HG02759 (cell line): ENCODE results near the gene NAA50.

Source experiments
- ATAC-seq: cut with Tn5 transposase; IDR thresholded peaks from one replicate; pipeline ENCODE4 v1.9.1; 2021; ENCODE audit warnings: mild to moderate bottlenecking, moderate library complexity; ENCODE audit not compliant: unreplicated experiment

NAA50 gene

GRCh38 chr3:113745756-113746547 is at the start of gene NAA50:
Gene NAA50 (minus strand): TSS chr3:113746249. CDS start chr3:113745949, 300 bp downstream.
- ATAC-seq: peak; percentile 52

GRCh38 chr3:113795693-113796092 is 49.6 kb upstream of the NAA50 start:
- no peak for ATAC-seq

DNA sequence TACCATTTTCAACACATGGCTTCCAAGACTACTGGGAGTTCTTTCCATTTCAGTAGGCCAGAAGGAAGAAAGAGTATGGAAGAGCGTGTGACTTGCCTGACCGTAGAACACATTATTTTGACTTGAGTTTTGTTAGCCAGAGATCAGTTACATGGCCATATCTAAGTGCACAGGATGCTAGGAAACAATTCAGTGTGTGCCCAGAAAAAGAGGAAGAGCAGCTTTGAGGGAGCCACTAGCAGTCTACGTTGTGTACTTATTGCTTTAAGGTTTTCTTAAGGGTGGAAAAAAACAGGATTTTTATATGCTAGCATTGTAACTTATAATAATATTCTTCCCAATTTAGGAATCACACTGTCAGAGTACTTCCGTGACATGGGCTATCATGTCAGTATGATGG is 48.5 kb upstream of the NAA50 start:
- no peak for ATAC-seq

DNA sequence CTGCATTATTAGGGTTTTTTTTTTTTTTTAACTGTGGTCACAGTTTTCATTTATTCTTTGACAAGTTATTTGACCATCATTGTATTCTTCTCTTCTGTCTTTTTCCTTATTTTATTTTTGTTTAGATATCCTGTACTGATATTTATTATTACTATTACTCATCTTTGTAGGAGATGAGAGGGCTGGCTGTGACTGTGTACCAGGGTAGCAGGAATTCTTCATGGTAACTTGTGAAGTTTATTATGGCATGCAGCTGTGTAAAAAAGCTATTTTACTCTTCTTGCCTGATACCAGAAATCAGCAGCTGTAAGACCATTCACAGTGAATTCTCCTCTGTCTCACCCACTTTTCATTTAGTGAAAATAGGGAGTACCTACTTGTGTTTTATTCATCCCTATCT is 45.3 kb upstream of the NAA50 start:
- no peak for ATAC-seq

DNA sequence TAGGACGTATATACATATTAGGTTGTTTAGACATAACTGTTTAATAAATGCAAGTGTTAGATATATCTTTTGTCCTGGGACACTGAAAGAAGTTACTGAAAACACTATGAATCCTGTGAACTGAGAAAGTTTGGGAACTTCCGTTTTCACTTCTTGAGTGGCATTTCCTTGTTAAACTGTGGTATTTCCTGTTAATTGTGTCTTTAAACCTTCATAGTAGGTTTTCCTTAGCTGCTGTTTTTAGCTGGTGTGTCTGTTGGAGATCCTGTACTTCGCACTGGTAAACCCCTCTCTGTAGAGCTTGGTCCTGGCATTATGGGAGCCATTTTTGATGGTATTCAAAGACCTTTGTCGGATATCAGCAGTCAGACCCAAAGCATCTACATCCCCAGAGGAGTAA is 37.9 kb upstream of the NAA50 start:
- no peak for ATAC-seq

GRCh38 chr3:113783463-113783862 is 37.4 kb upstream of the NAA50 start:
- peak; percentile 64 for ATAC-seq

DNA sequence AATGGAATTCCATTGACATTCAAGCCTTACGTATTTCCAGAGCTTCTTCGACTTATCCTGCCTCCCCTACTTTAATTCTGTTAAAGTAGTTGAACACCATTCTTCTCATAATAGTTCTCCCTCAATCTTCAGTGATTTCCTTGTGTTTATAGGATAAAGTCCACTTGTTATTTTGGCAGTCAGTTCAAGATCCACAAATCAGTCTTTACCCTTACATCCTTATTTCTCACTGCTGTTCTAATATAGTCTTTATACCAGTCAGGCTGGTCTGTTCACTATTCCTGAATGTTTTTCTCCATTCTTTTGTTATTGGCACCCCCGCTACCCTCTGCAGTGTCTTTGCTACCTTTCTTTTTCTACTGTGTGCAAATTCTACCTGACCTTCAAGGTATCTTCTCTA is 30.5 kb upstream of the NAA50 start:
- ATAC-seq: no peak

DNA sequence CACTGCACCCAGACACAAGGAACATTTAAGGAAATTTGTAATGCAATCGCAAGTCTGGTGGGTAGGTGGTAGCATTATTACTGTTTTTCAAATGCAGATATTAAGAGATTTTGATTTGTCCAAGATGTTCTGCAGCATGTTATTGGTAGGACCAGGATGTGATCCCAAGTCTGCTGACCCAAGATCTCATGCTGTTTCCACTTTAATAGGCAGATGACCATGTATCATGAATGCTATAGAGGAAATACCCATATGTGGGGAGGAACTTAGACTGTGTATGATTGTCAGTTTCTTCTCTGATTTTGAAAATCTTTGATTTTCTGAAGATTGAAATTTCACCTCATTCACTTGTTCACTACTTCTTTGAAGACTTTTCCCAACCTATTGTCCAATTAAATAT is 29.5 kb upstream of the NAA50 start:
- no peak for ATAC-seq

DNA sequence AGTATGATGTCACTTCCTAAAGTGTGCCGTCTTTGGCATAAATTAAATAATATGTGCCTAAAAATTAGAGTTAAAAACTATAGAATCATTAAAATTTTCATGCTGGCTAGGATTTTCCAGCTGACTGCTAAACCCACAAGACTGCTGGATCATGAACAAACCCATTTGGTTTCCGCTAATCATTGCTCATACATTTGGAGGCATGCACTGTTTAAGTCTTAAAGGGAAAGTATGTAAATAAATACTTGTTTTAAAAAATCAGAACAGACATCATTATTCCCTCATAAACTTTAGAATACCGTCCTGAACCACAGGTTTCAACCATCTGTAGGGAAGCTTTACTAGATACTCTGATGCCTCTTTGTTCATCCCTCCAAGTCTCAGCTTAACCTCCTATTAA is 27.3 kb upstream of the NAA50 start:
- no peak for ATAC-seq

DNA sequence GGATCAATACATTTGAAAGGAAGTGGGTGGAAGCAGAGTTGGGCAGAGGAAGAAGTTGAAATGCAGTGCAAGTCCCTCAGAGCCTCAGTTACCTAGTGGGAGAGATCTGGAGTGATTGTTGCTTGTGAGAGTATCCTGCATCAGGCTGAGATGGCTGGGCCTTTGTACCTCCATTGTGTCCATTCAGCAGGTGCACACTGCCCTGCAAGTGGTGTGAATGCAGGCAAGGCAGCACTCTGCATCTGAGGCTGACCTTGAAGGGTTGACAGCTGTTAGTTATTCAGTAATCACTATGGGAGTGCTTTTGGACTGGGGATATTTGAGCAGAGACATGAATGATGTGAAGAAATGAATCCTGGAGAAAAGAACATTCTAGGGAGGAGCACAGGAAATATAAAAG is 25.9 kb upstream of the NAA50 start:
- no peak for ATAC-seq

- ATAC-seq: peak; percentile 75
These were observed 23.5 kb upstream of the NAA50 start for GRCh38 chr3:113769551-113769950.

DNA sequence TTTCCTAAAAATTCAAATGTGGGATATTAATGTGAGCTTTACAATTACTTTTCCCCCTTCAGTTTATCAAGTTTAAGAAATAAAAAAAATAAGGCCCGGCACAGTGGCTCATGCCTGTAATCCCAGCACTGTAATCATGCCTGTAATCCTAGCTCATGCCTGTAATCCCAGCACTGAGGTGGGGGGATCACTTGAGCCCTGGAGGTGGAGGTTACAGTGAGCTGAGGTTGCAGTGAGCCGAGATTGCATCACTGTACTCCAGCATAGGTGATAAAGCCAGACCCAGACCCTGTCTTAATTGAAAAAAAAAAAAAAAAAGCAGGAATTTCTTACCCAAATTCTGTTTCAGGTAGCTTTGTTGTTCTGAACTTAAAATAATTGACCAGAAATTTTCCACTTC is 18.6 kb upstream of the NAA50 start:
- ATAC-seq: no peak

- ATAC-seq: no peak
These were observed 12.5 kb upstream of the NAA50 start for GRCh38 chr3:113758389-113759024.

DNA sequence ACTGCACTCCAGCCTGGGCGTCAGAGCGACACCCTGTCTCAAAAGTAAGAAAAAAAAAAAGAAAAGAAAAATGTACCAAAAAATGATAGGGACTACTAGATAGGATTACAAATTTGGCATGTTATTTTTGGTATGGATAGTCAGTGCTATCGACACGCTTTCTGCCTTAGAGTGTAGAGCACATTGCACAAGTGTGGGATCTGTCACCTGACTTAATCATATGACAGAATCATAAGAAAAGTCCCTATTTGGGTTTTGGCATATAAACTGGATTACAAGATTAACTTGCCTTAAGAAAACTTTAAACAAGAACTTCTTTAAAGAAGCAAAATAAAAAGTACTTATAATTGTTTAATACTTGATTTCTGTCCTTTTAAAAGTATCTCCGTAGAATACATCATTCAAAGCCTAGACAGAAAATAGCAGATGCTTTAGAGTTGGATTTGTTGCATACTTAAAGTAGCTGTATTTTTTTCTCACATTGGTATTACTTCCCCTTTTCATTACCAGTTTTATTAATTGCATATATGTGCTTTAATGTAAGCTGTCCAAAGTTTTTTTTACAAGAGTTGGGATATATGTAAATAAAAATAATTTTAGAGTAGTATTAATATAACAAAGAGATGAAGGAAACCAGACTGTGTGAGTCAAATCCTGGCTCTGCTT is 8.6 kb upstream of the NAA50 start:
- ATAC-seq: no peak

DNA sequence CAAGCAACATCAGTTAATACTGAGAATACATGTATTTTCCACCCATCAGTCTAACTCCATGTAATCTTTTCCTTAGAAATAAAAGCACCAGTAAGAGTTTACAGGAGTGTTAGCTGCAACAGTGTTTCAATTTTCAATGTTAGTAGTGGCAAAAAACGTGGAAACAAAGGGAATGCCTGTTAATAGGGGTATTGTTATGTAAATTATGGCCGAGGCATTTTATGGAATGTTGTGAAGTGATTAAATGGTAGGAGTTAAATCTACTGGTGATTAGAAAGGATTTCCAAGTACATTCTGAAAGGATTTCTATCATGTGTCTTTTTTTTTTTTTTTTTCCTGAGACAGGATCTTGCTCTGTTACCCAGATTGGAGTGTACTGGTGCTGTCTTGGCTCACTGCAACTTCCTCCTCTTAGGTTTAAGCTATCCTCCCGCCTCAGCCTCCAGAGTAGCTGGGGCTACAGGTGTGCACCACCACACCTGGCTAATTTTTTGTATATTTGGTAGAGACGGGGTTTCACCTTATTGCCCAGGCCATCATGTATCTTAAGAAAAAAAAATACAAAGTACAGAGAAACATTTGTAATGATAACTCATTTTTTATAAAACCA is 7.4 kb upstream of the NAA50 start:
- no peak for ATAC-seq

DNA sequence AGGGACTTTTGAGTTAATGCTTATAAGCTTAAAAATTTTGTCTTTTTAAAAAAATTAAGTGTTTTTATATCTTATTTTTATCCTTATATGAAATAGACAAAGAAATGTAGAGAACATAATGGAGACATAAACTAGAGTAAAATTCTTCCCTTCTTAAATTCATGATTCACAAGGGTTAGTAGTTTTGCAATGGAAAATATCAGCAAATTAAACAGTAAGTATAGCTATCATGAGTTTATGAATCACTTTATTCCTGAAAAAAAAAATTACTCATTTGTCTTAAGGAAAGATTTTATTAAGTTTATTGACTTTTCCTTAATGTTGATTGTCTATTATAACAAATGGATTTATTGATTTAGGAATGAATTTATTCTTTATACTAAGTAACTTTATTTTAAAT is 5.1 kb upstream of the NAA50 start:
- no peak for ATAC-seq

DNA sequence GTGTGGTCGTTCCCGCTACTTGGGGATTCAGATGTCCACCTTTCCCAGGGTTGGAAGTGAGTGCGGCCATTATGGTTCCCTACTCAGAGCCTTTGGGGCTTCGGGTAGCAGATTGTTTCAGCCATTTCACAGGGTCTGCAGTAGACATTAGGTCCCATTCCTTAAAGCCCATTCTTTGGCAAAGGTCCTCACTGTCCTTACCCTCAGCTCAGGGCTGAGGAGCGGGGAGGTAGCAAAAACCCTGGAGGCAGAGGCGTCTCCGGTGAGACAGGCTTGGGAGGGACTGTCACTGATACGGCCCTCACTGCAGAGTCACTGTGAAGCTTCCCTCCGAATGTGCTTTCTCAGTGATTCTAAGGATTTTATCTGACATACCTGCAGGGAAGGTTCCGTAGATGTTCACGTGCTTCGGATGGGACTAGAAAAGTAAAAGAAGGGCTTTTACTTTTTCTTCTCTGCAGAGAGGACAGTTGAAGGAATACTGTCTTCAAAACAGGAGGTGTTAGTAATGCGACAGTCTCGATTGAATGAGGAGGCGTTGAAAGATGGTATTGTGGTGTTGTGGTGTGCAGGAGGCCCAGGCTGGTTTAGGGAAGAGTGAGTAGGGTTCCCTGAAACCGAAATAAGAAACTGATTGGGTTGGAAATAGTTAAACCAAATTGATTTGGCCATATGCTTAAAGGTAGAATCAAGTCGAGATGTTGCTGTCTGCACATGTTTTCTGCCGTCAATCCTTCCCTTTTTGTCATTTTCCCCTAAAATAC is 1.4 kb upstream of the NAA50 start:
- no peak for ATAC-seq

- peak; percentile 46 for ATAC-seq
These were observed 666 bp upstream of the NAA50 start, which contains the start of gene ATP6V1A for GRCh38 chr3:113746548-113747282. Gene ATP6V1A (plus strand): TSS chr3:113747035. CDS start chr3:113778754, 31,719 bp downstream.

- peak; percentile 52 for ATAC-seq
These were observed 901 bp downstream of the NAA50 start for GRCh38 chr3:113744941-113745755.
